B cell (primary cell): ENCODE results near the gene ZEB2. TPM values are rescaled to one million over a fixed set of nuclear protein-coding genes. Genes with fewer than 3 reads are reported as not detected.
"Not testable (repeated sequence)": the region's sequence is repeated elsewhere in the genome, so short reads cannot be mapped to it uniquely, and the experiment has no call there.

Experiments used
- ATAC-seq: fragments of 200-7000 bp; cut with Tn5 transposase; one replicate; pipeline ENCODE4 v1.10.0; 2021; ENCODE audit warnings: low read depth, mild to moderate bottlenecking, moderate number of reproducible peaks, moderate library complexity
- CTCF ChIA-PET: fragments of 350-600 bp; sonication (Branson Sonifier 250); formaldehyde crosslinking; loops from one replicate; lab custom pipeline; 2021; ENCODE audit warnings: antibody characterized with exemption, inconsistent platforms; lab: Charles Lee
- POLR2A ChIA-PET: fragments of 350-600 bp; sonication (Branson Sonifier 250); formaldehyde crosslinking; loops from one replicate; lab custom pipeline; 2021; ENCODE audit warnings: antibody characterized with exemption; lab: Charles Lee
- DNase-seq: peaks from one replicate; pipeline ENCODE4 v3.0.0; 2013
- H2AFZ ChIP-seq: 2 replicates; pipeline ENCODE4 v1.6.1; 2012; ENCODE audit warnings: mild to moderate bottlenecking, low read depth, low read length; ENCODE audit not compliant: insufficient read depth, poor library complexity, severe bottlenecking
- H3K27ac ChIP-seq, 2 donors: 1 replicate in 1 of 2; 2 replicates in 1 of 2; pipeline ENCODE4 v1.5.1; 2012 to 2013; ENCODE audit warnings: low read length in 2 of 2, mild to moderate bottlenecking in 2 of 2, moderate library complexity in 1 of 2
- H3K27me3 ChIP-seq, 4 experiments: fragments of 200-600 bp in 1 of 4; sonication (generic) in 1 of 4; replicated peaks in 1 of 4; 1 replicate in 2 of 4; 2 replicates in 2 of 4; pipeline versions ENCODE4 v1.6.1 to v1.7.0; 2013 to 2016; ENCODE audit warnings: low read length in 3 of 4, mild to moderate bottlenecking in 2 of 4, mixed read lengths in 1 of 4, moderate library complexity in 1 of 4; ENCODE audit not compliant: insufficient read depth in 4 of 4, control insufficient read depth in 3 of 4; ENCODE audit errors: control extremely low read depth in 1 of 4
- H3K36me3 ChIP-seq, 2 experiments: replicated peaks in 1 of 2; 1 replicate in 1 of 2; 2 replicates in 1 of 2; pipeline versions ENCODE4 v1.6.1 to v1.7.1; 2013; ENCODE audit warnings: low read length in 1 of 2; ENCODE audit not compliant: insufficient read depth in 2 of 2, control insufficient read depth in 1 of 2; ENCODE audit errors: control extremely low read depth in 1 of 2, extremely low read depth in 1 of 2
- H3K4me1 ChIP-seq, 2 donors: fragments of 200-600 bp in 1 of 2; sonication (generic) in 1 of 2; 1 replicate in 1 of 2; 2 replicates in 1 of 2; pipeline versions ENCODE4 v1.5.1 to v1.6.1; 2013 to 2017; ENCODE audit warnings: low read length in 2 of 2; ENCODE audit not compliant: control insufficient read depth in 2 of 2, insufficient read depth in 2 of 2
- H3K4me2 ChIP-seq: replicated peaks from 2 replicates; pipeline ENCODE3; 2012; ENCODE audit warnings: mild to moderate bottlenecking, low read depth, low read length; ENCODE audit not compliant: poor library complexity, severe bottlenecking
- H3K4me3 ChIP-seq, 5 experiments: fragments of 200-600 bp in 1 of 5; sonication (generic) in 1 of 5; 1 replicate in 3 of 5; 2 replicates in 2 of 5; pipeline versions ENCODE4 v1.5.1 to v1.7.0; 2011 to 2016; ENCODE audit warnings: low read length in 4 of 5, mild to moderate bottlenecking in 4 of 5, low read depth in 2 of 5, control low read depth in 1 of 5, moderate library complexity in 1 of 5; ENCODE audit not compliant: insufficient read depth in 1 of 5; ENCODE audit errors: control extremely low read depth in 1 of 5, extremely low read depth in 1 of 5
- H3K79me2 ChIP-seq: fragments of 200-600 bp; sonication (generic); one replicate; pipeline ENCODE4 v1.6.0; 2016; ENCODE audit warnings: low read length; ENCODE audit not compliant: control insufficient read depth, insufficient read depth
- H3K9ac ChIP-seq: fragments of 200-600 bp; sonication (generic); 2 replicates; pipeline ENCODE4 v1.6.1; 2017; ENCODE audit warnings: mild to moderate bottlenecking, low read length, moderate library complexity
- H3K9me3 ChIP-seq, 3 donors: one replicate each; pipeline versions ENCODE4 v1.6.1 to v1.7.1; 2013; ENCODE audit warnings: low read length in 2 of 3; ENCODE audit not compliant: control insufficient read depth in 2 of 3, insufficient read depth in 1 of 3; ENCODE audit errors: control extremely low read depth in 1 of 3
- H4K20me1 ChIP-seq: 2 replicates; pipeline ENCODE4 v1.6.0; 2012; ENCODE audit warnings: mild to moderate bottlenecking, low read length; ENCODE audit not compliant: insufficient read depth, control insufficient read depth, poor library complexity, severe bottlenecking
- H3K27ac Mint-ChIP-seq: one replicate; pipeline ENCODE4 v1.8.0; 2021; ENCODE audit warnings: mixed read lengths
- H3K27me3 Mint-ChIP-seq: one replicate; pipeline ENCODE4 v1.8.0; 2021; ENCODE audit warnings: mixed read lengths
- H3K4me1 Mint-ChIP-seq: one replicate; pipeline ENCODE4 v1.8.0; 2021; ENCODE audit warnings: mixed read lengths
- H3K4me3 Mint-ChIP-seq: one replicate; pipeline ENCODE4 v1.8.0; 2021; ENCODE audit warnings: mixed read lengths
- H3K9me3 Mint-ChIP-seq: one replicate; pipeline ENCODE4 v1.8.0; 2022; ENCODE audit warnings: mixed read lengths; ENCODE audit not compliant: insufficient read depth
- CTCF ChIP-seq: fragments of 200-600 bp; IDR thresholded peaks from one replicate; pipeline ENCODE4 v1.8.0; 2022; ENCODE audit warnings: antibody characterized with exemption, mild to moderate bottlenecking
- EZH2 ChIP-seq: IDR thresholded peaks from 2 replicates; pipeline ENCODE4 v1.6.1; 2012; ENCODE audit warnings: borderline replicate concordance, low read depth, mild to moderate bottlenecking, moderate library complexity, low read length; ENCODE audit not compliant: insufficient read depth, poor library complexity, severe bottlenecking
- WGBS: methylation state at CpG from one replicate; pipeline ENCODE4 v1.1.5; 2013; ENCODE audit warnings: missing lambda C conversion rate; ENCODE audit not compliant: insufficient coverage; 5-methylcytosine and 5-hydroxymethylcytosine counted together
- intact Hi-C: fragments of 100-400 bp; cut with micrococcal nuclease; formaldehyde crosslinking; loops from one replicate; pipeline ENCODE4 v1.10.0; 2022
- polyA plus RNA-seq: library from polyadenylated mRNA; depleted of rRNA; stranded (reverse); fragments of >200 nt; gene quantifications from 2 replicates; pipeline ENCODE4 v1.2.3, GENCODE V29; 2012
- total RNA-seq, 2 donors: library from RNA; stranded (reverse); fragments of 120-200 nt in 1 of 2; gene quantifications; 1 replicate in 1 of 2; 2 replicates in 1 of 2; pipeline versions ENCODE4 v1.2.3 to v1.2.4, GENCODE V29; 2013 to 2022

Gene ZEB2
- total and polyA plus RNA-seq, 2 donors (not counting 1 experiment from before 2014, with no cell fraction given), result 56.3 to 217 TPM

DNA sequence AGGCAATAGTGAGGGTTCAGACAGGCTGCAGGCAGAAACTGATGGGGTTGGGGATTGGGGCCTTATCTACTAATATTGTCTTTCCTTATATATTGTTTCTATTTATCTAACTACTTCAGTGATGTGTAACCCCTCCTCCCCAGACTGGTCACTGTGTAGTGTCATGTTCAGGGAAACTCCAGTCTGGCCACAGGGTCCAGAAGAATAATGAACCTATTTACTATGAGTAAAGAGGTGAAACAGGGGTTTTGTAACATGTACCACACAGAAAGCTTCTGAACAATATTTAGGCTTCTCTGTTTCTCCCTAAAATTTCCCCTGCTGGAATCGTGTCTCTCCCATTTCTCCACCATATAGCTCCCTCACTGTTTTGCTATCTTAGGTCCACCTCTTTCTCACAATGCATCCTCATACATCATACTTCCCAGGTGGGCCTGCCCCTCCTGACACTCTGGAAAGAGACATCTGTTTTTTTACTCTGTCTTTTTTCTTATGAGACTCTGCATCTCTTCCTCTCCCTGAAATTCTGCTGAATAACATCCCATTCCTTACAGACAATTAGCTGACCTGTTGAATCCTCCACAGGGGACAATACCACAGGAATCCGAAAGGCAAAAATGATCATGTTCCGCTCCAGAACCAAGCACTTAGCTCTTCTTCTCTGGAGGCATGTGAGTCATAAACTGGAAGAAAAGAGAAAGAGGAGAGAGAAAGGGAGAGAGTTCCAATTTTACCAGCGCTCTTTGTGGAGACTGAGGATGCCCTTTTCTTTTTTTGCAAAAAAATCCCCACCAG, 154.8 kb downstream of the ZEB2 start:
- Histone ChIP-seq H3K9me3 (no peaks in the 10 kb centered on the region), H3K27me3 (no peaks in the 10 kb centered on the region), H3K27ac (no peak overlapping the region), H3K4me3 (no peak overlapping the region), H4K20me1 (no peaks in the 10 kb centered on the region), H3K9ac (no peak overlapping the region), H3K4me2 (no peak overlapping the region), H3K4me1 (no peaks in the 10 kb centered on the region), H2AFZ (no peak overlapping the region), H3K79me2 (no peaks in the 10 kb centered on the region), H3K36me3 (no peaks in the 10 kb centered on the region)
- Mint-ChIP-seq H3K9me3 (no peaks in the 10 kb centered on the region), H3K27me3 (no peaks in the 10 kb centered on the region), H3K4me1 (no peaks in the 10 kb centered on the region), H3K27ac (no peak overlapping the region), H3K4me3 (no peak overlapping the region)
- TF ChIP-seq CTCF (no peak), EZH2 (no peak)
- POLR2A ChIA-PET, result no interaction called here
- WGBS, result 72% methylated on average over 2 of the region's 4 CpGs
- CTCF ChIA-PET, result interaction anchor here (0.6 to 1.0 kb wide), 2 partner anchors 547 to 588 kb away, joined by 3 read pairs; no protein-coding TSS in a partner anchor
- DNase-seq, result no peak
- intact Hi-C loops, result no loop called here
- ATAC-seq, result no peak

GRCh38 chr2:144364247-144364646, 155.7 kb downstream of the ZEB2 start:
- H3K4me3 Mint-ChIP-seq, H3K4me1 Mint-ChIP-seq, H3K9me3 Mint-ChIP-seq, H3K27me3 ChIP-seq, H3K9ac ChIP-seq, ATAC-seq, H3K27ac ChIP-seq, H3K79me2 ChIP-seq, H2AFZ ChIP-seq, H3K4me3 ChIP-seq, H3K4me1 ChIP-seq, H3K4me2 ChIP-seq, H3K36me3 ChIP-seq, H4K20me1 ChIP-seq, H3K27ac Mint-ChIP-seq, H3K9me3 ChIP-seq, intact Hi-C loops, DNase-seq, H3K27me3 Mint-ChIP-seq: not testable (repeated sequence)
- POLR2A ChIA-PET, result interaction anchor here (0.8 kb wide), 1 partner anchor 235 kb away, joined by 3 read pairs; no protein-coding TSS in a partner anchor
- WGBS, result 94% methylated on average over 4 of the region's 7 CpGs
- CTCF ChIA-PET, result interaction anchor here (0.6 to 1.0 kb wide), 2 partner anchors 546 to 589 kb away, joined by 3 read pairs; no protein-coding TSS in a partner anchor
